GM18498 (cell line): ENCODE data around the gene PPP1R15A.
"Not testable (repeated sequence)": the region's sequence is repeated elsewhere in the genome, so short reads cannot be mapped to it uniquely, and the experiment has no call there.

ENCODE experiments used
- ATAC-seq: cut with Tn5 transposase; IDR thresholded peaks from one replicate; pipeline ENCODE4 v1.9.1; 2021; ENCODE audit warnings: mild to moderate bottlenecking, moderate library complexity; ENCODE audit not compliant: unreplicated experiment

Gene PPP1R15A

GRCh38 chr19:48858984-48859710 lies 13.1 kb upstream of the PPP1R15A start:
- ATAC-seq = peak; percentile 73

GRCh38 chr19:48859711-48860572 lies 12.3 kb upstream of the PPP1R15A start:
- peak; percentile 67 for ATAC-seq

- ATAC-seq = no peak
Measured at GRCh38 chr19:48861313-48861712, 10.9 kb upstream of the PPP1R15A start.

GRCh38 chr19:48862827-48863226 lies 9.4 kb upstream of the PPP1R15A start:
- ATAC-seq = no peak

- no peak for ATAC-seq
Measured at GRCh38 chr19:48866692-48867091, 5.5 kb upstream of the PPP1R15A start.

GRCh38 chr19:48867123-48867745 lies 5.0 kb upstream of the PPP1R15A start:
- no peak for ATAC-seq

- ATAC-seq = no peak
Measured at GRCh38 chr19:48867746-48868113, 4.5 kb upstream of the PPP1R15A start.

- ATAC-seq = no peak
Measured at GRCh38 chr19:48868114-48868886, 3.9 kb upstream of the PPP1R15A start, which contains the start of gene PLEKHA4. PLEKHA4 (minus strand) TSS chr19:48868617; CDS start chr19:48867620, 997 bp downstream.

GRCh38 chr19:48870048-48870447 lies 2.2 kb upstream of the PPP1R15A start:
- no peak for ATAC-seq

- ATAC-seq = not testable (repeated sequence)
Measured at GRCh38 chr19:48871471-48872181, 595 bp upstream of the PPP1R15A start.

DNA sequence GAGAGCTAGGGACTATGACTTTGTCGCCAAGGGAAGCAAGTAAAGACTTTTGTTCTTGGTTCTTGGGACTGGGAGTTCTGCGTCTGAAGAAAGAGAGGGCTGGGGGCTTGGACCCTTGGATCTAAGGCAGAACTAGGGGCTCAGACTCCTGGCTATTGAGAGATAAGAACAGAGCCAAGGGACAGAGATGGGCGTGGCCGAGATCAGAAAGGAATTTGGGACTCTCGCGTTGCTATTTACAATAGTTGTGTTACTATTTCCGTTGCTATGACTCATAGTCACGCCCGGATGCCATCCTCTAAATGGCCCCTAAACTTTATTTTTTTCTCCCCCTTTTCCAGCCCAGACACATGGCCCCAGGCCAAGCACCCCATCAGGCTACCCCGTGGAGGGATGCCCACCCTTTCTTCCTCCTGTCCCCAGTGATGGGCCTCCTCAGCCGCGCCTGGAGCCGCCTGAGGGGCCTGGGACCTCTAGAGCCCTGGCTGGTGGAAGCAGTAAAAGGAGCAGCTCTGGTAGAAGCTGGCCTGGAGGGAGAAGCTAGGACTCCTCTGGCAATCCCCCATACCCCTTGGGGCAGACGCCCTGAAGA lies 759 bp downstream of the PPP1R15A start:
- ATAC-seq = peak; percentile 27

- ATAC-seq = no peak
Measured at GRCh38 chr19:48873476-48874302, 1.5 kb downstream of the PPP1R15A start.

DNA sequence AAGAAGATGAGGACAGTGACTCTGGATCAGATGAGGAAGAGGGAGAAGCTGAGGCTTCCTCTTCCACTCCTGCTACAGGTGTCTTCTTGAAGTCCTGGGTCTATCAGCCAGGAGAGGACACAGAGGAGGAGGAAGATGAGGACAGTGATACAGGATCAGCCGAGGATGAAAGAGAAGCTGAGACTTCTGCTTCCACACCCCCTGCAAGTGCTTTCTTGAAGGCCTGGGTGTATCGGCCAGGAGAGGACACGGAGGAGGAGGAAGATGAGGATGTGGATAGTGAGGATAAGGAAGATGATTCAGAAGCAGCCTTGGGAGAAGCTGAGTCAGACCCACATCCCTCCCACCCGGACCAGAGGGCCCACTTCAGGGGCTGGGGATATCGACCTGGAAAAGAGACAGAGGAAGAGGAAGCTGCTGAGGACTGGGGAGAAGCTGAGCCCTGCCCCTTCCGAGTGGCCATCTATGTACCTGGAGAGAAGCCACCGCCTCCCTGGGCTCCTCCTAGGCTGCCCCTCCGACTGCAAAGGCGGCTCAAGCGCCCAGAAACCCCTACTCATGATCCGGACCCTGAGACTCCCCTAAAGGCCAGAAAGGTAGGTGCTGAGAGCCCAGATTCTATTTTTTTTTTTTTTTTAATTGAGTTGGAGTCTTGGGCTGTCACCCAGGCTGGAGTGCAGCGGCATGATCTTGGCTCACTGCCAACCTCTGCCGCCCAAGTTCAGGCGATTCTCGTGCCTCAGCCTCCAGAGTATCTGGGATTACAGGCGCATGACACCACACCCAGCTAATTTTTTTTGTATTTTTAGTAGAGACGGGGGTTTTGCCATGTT lies 2.3 kb downstream of the PPP1R15A start:
- no peak for ATAC-seq

DNA sequence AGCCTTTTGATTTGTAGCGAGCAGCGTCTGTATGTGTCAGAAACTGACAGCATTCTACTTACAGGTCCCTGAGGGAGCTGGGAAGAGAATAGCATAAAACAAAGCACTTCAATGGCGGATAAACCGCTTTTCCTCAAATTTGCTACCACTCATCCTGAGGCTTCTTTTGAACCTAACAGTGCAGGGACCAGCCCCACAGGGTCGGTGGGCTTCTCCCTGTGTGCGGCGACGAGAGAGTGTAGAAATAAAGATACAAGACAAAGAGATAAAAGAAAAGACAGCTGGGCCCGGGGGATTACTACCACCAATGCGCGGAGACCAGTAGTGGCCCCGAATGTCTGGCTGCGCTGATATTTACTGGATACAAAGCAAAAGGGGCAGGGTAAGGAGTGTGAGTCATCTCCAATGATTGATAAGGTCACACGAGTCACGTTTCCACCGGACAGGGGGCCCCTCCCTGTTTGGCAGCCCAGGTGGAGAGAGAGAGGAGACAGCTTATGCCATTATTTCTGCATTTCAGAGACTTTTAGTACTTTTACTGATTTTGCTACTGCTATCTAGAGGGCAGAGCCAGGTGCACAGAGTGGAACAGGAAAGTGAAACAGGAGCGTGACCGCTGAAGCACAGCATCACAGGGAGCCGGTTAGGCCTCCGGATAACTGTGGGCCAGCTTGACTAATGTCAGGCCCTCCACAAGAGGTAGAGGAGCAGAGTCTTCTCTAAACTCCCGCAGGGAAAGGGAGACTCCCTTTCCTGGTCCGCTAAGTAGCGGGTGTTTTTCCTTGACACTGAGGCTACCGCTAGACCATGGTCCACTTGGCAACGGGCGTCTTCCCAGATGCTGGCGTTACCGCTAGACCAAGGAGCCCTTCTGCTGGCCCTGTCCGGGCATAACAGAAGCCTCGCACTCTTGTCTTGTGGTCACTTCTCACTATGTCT lies 4.1 kb downstream of the PPP1R15A start:
- ATAC-seq = not testable (repeated sequence)

- no peak for ATAC-seq
Measured at GRCh38 chr19:48877855-48878195, 5.6 kb downstream of the PPP1R15A start.

GRCh38 chr19:48878196-48879024 lies 6.2 kb downstream of the PPP1R15A start:
- ATAC-seq = no peak
